HEK293T (cell line): Measurements from ENCODE around the gene KRTAP1-4.

ENCODE experiments used
- CTCF ChIA-PET: fragments of 350-600 bp; formaldehyde crosslinking; extraction: SDS; loops from one replicate; lab custom pipeline; 2021; ENCODE audit warnings: antibody characterized with exemption, inconsistent platforms; lab: Yijun Ruan, JAX
- POLR2A ChIA-PET: fragments of 350-600 bp; formaldehyde crosslinking; extraction: SDS; loops from one replicate; lab custom pipeline; 2020; ENCODE audit warnings: antibody characterized with exemption, inconsistent platforms; lab: Yijun Ruan, JAX
- DNase-seq: peaks from one replicate; pipeline ENCODE4 v3.0.0; 2012; ENCODE audit warnings: mixed read lengths; ENCODE audit errors: extremely low spot score
- ARNT ChIP-seq: fragments of 450-650 bp; IDR thresholded peaks from 2 replicates; pipeline ENCODE4 v1.6.1; 2017; ENCODE audit warnings: mild to moderate bottlenecking
- BHLHE40 ChIP-seq: fragments of 450-650 bp; IDR thresholded peaks from 2 replicates; pipeline ENCODE4 v1.6.1; 2016; ENCODE audit warnings: mild to moderate bottlenecking, moderate library complexity, borderline replicate concordance
- CTBP1 ChIP-seq: fragments of 450-650 bp; IDR thresholded peaks from 2 replicates; pipeline ENCODE4 v1.6.1; 2016; ENCODE audit warnings: borderline replicate concordance
- ELF4 ChIP-seq: fragments of 450-650 bp; IDR thresholded peaks from 2 replicates; pipeline ENCODE4 v1.6.1; 2017; ENCODE audit warnings: antibody characterized with exemption
- FOXA1 ChIP-seq: fragments of 450-650 bp; IDR thresholded peaks from 2 replicates; pipeline ENCODE4 v1.6.1; 2016; ENCODE audit warnings: mild to moderate bottlenecking
- FOXK2 ChIP-seq: fragments of 450-650 bp; IDR thresholded peaks from 2 replicates; pipeline ENCODE4 v1.6.1; 2016; ENCODE audit warnings: mild to moderate bottlenecking
- FOXM1 ChIP-seq: fragments of 450-650 bp; IDR thresholded peaks from 2 replicates; pipeline ENCODE4 v1.6.1; 2017; ENCODE audit warnings: mild to moderate bottlenecking, borderline replicate concordance
- HDGF ChIP-seq: fragments of 450-650 bp; IDR thresholded peaks from 2 replicates; pipeline ENCODE4 v1.6.1; 2017; ENCODE audit warnings: antibody characterized with exemption, borderline replicate concordance
- L3MBTL2 ChIP-seq: fragments of 450-650 bp; conservative IDR thresholded peaks from 2 replicates; pipeline ENCODE4 v1.6.1; 2016; ENCODE audit warnings: mild to moderate bottlenecking
- LEF1 ChIP-seq: fragments of 450-650 bp; IDR thresholded peaks from 2 replicates; pipeline ENCODE4 v1.6.1; 2017; ENCODE audit warnings: mild to moderate bottlenecking, borderline replicate concordance
- NFRKB ChIP-seq: fragments of 450-650 bp; IDR thresholded peaks from 2 replicates; pipeline ENCODE4 v1.6.1; 2016; ENCODE audit warnings: mild to moderate bottlenecking, moderate library complexity
- SP1 ChIP-seq: fragments of 450-650 bp; IDR thresholded peaks from 2 replicates; pipeline ENCODE4 v1.6.1; 2017
- SUZ12 ChIP-seq: fragments of 450-650 bp; IDR thresholded peaks from 2 replicates; pipeline ENCODE4 v1.6.1; 2016; ENCODE audit warnings: mild to moderate bottlenecking
- TARDBP ChIP-seq: fragments of 450-650 bp; IDR thresholded peaks from 2 replicates; pipeline ENCODE4 v1.6.1; 2016
- ZNF384 ChIP-seq: fragments of 450-650 bp; IDR thresholded peaks from 2 replicates; pipeline ENCODE4 v1.6.1; 2016
- TF ChIP-seq, protein P1 (sequence below): fragments of 450-650 bp; IDR thresholded peaks from 2 replicates; pipeline ENCODE4 v1.6.1; 2016

The KRTAP1-4 gene

DNA sequence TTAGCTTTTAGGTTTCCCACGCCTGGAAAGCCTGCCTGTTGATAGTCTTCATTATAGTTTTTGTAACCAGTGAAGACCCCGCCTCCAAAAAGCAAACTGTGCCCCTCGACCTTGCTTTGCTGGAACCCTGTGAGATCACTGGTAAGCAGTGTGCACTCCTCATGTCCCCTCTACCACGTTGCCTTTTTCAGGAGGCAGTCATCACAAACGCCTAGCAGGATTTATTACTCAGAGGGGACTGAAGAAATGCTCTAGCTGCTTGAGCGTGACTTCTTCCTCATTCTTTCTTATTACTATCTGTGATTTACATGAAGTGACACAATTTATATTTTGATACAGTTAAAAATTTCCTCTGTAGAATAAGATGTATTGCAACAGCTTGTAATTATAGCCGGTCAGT is 14.5 kb downstream of the KRTAP1-4 start:
- no peak for DNase-seq
- ChIA-PET CTCF (no interaction called here), POLR2A (no interaction called here)
- TF ChIP-seq TARDBP (no peak), ZNF384 (no peak), FOXM1 (no peak), SP1 (no peak), FOXK2 (no peak), SUZ12 (no peak), ARNT (no peak), NFRKB (no peak)
- TF ChIP-seq, protein P1, sequence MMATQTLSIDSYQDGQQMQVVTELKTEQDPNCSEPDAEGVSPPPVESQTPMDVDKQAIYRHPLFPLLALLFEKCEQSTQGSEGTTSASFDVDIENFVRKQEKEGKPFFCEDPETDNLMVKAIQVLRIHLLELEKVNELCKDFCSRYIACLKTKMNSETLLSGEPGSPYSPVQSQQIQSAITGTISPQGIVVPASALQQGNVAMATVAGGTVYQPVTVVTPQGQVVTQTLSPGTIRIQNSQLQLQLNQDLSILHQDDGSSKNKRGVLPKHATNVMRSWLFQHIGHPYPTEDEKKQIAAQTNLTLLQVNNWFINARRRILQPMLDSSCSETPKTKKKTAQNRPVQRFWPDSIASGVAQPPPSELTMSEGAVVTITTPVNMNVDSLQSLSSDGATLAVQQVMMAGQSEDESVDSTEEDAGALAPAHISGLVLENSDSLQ = no peak

DNA sequence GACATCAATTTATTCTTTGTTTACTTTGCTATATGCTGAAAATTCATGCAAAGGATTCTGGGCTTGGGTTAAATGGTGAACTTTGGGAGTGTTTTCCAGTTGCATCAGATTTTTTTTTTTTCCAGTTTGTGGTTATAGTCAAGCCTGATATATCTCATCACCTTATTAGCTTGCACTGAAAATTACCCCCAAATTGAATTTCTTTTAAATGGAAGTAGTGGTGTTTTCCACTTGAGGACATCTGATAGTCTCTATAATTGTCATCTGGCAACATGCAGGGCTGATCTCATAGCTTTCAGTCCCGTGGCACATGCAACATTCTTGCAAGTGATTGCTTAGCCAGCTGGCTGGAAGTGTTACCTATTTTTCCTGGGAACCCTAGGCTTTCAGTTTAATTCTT is 16.4 kb downstream of the KRTAP1-4 start:
- POLR2A ChIA-PET = interaction anchor here (0.8 kb wide), 1 partner anchor 10 kb away, joined by 3 read pairs; no protein-coding TSS in a partner anchor
- CTCF ChIA-PET = interaction anchor here (0.6 to 1.3 kb wide), 2 partner anchors 103 to 649 kb away, joined by 3 read pairs; no protein-coding TSS in a partner anchor
- no peak for DNase-seq
- TF ChIP-seq NFRKB (no peak), FOXM1 (no peak), FOXA1 (no peak), LEF1 (no peak), TARDBP (no peak)

DNA sequence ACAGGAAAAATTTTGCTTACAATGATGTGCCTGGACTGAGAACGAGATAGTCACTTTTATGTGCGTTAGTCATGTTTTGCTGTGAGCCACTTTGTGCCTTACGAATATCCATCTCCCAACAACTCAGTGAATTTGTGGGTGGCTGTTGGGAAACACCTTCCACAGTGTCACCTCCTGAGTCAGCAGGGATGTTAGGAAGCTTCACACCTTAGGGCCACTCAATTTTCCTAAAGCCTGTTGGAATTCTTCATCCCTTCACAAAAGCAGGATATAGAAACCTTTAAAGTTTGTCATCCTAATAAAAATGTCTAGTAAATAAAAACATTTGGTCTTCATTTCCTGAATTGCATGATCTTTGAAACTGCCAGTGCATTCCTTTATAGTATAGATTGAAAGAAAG is 16.8 kb downstream of the KRTAP1-4 start:
- CTCF ChIA-PET = no interaction called here
- POLR2A ChIA-PET = no interaction called here
- TF ChIP-seq CTBP1 (no peak), LEF1 (no peak), L3MBTL2 (no peak), FOXA1 (no peak), HDGF (no peak), TARDBP (no peak), SP1 (no peak), ELF4 (no peak), SUZ12 (no peak), FOXK2 (no peak), ZNF384 (no peak), ARNT (no peak), BHLHE40 (no peak), NFRKB (no peak), FOXM1 (no peak)
- TF ChIP-seq, protein P1 = no peak
- no peak for DNase-seq

- DNase-seq = no peak
- CTCF ChIA-PET = no interaction called here
- POLR2A ChIA-PET = no interaction called here
- no peak for TF ChIP-seq L3MBTL2
- TF ChIP-seq FOXK2 = no peak
- TF ChIP-seq, protein P1 = no peak
- no peak for TF ChIP-seq CTBP1
- no peak for TF ChIP-seq HDGF
- TF ChIP-seq ARNT = no peak
- no peak for TF ChIP-seq SP1
- no peak for TF ChIP-seq SUZ12
- TF ChIP-seq BHLHE40 = no peak
- no peak for TF ChIP-seq ZNF384
- no peak for TF ChIP-seq FOXM1
- no peak for TF ChIP-seq ELF4
- no peak for TF ChIP-seq LEF1
- no peak for TF ChIP-seq FOXA1
- TF ChIP-seq NFRKB = no peak
- no peak for TF ChIP-seq TARDBP
Measured at GRCh38 chr17:41012326-41013120, 17.5 kb downstream of the KRTAP1-4 start.

GRCh38 chr17:41010441-41010840 is 19.6 kb downstream of the KRTAP1-4 start:
- POLR2A ChIA-PET = no interaction called here
- DNase-seq = no peak
- CTCF ChIA-PET = no interaction called here
- no peak for TF ChIP-seq SUZ12
- TF ChIP-seq ELF4 = no peak

GRCh38 chr17:41009936-41010335 is 20.1 kb downstream of the KRTAP1-4 start:
- no peak for DNase-seq
- ChIA-PET POLR2A (no interaction called here), CTCF (no interaction called here)
- TF ChIP-seq SUZ12 = no peak
- no peak for TF ChIP-seq FOXA1
- TF ChIP-seq ELF4 = no peak
- TF ChIP-seq SP1 = no peak
- TF ChIP-seq FOXM1 = no peak
- no peak for TF ChIP-seq TARDBP
- no peak for TF ChIP-seq ZNF384
- TF ChIP-seq, protein P1 = no peak
- no peak for TF ChIP-seq NFRKB
- no peak for TF ChIP-seq HDGF
- TF ChIP-seq FOXK2 = no peak
- no peak for TF ChIP-seq CTBP1
- TF ChIP-seq ARNT = no peak
- TF ChIP-seq L3MBTL2 = no peak
- no peak for TF ChIP-seq BHLHE40
- TF ChIP-seq LEF1 = no peak
